Measurements from ENCODE around the gene SMIM44.
"Not testable (repeated sequence)": the region's sequence is repeated elsewhere in the genome, so short reads cannot be mapped to it uniquely, and the experiment has no call there.

SMIM44 gene

GRCh38 chr19:3457528-3458228 lies 25.6 kb downstream of the SMIM44 start:
- DNase-seq (ENCODE audit: low read depth) = no peak

GRCh38 chr19:3456925-3457527 lies 26.2 kb downstream of the SMIM44 start:
- DNase-seq (ENCODE audit: low read depth) = no peak

- no peak for DNase-seq (ENCODE audit: low read depth)
These were observed 27.2 kb downstream of the SMIM44 start for GRCh38 chr19:3455960-3456601.

- no peak for DNase-seq (ENCODE audit: low read depth)
These were observed 27.8 kb downstream of the SMIM44 start for GRCh38 chr19:3455393-3455955.

GRCh38 chr19:3454656-3455392 lies 28.4 kb downstream of the SMIM44 start:
- DNase-seq (ENCODE audit: low read depth) = no peak

- no peak for DNase-seq (ENCODE audit: low read depth)
These were observed 29.4 kb downstream of the SMIM44 start for GRCh38 chr19:3453840-3454239.

GRCh38 chr19:3452942-3453214 lies 30.4 kb downstream of the SMIM44 start:
- DNase-seq (ENCODE audit: low read depth) = not testable (repeated sequence)

- DNase-seq (ENCODE audit: low read depth) = no peak
These were observed 30.9 kb downstream of the SMIM44 start for GRCh38 chr19:3452171-3452941.

GRCh38 chr19:3451451-3451866 lies 31.8 kb downstream of the SMIM44 start:
- no peak for DNase-seq (ENCODE audit: low read depth)

- DNase-seq (ENCODE audit: low read depth) = peak; percentile 100
These were observed 32.3 kb downstream of the SMIM44 start for GRCh38 chr19:3450796-3451411.

GRCh38 chr19:3448616-3449334 lies 34.5 kb downstream of the SMIM44 start:
- DNase-seq (ENCODE audit: low read depth) = no peak

GRCh38 chr19:3446657-3447056 lies 36.6 kb downstream of the SMIM44 start:
- not testable (repeated sequence) for DNase-seq (ENCODE audit: low read depth)

- no peak for DNase-seq (ENCODE audit: low read depth)
These were observed 38.5 kb downstream of the SMIM44 start for GRCh38 chr19:3444695-3445234.

GRCh38 chr19:3443840-3444694 lies 39.2 kb downstream of the SMIM44 start:
- peak; percentile 30 for DNase-seq (ENCODE audit: low read depth)

GRCh38 chr19:3442487-3443071 lies 40.7 kb downstream of the SMIM44 start:
- DNase-seq (ENCODE audit: low read depth) = no peak

GRCh38 chr19:3441986-3442329 lies 41.3 kb downstream of the SMIM44 start:
- no peak for DNase-seq (ENCODE audit: low read depth)

- no peak for DNase-seq (ENCODE audit: low read depth)
These were observed 41.9 kb downstream of the SMIM44 start for GRCh38 chr19:3441089-3441985.

- DNase-seq (ENCODE audit: low read depth) = no peak
These were observed 43.2 kb downstream of the SMIM44 start for GRCh38 chr19:3440082-3440481.
